PC-3 (cell line): Measurements from ENCODE around the gene RETREG3. TPM values are rescaled to one million over a fixed set of nuclear protein-coding genes. Genes with fewer than 3 reads are reported as not detected.
"Not testable (repeated sequence)": the region's sequence is repeated elsewhere in the genome, so short reads cannot be mapped to it uniquely, and the experiment has no call there.

Experiments used
- ATAC-seq: fragments of 200-7000 bp; cut with Tn5 transposase; 2 replicates; pipeline ENCODE4 v1.9.1; 2020; ENCODE audit warnings: mild to moderate bottlenecking, moderate library complexity
- BruUV-seq: library from RNA; stranded (reverse); fragments of 400-500 nt; replicated peaks from 2 replicates; lab custom pipeline; 2021; lab: Mats Ljungman, UMichigan
- CTCF ChIA-PET: fragments of 300-600 bp; sonication (Branson Sonifier 250); formaldehyde crosslinking; loops from one replicate; lab custom pipeline; 2022; ENCODE audit warnings: antibody characterized with exemption; lab: Charles Lee
- POLR2A ChIA-PET: fragments of 300-600 bp; sonication (Branson Sonifier 250); formaldehyde crosslinking; loops from one replicate; lab custom pipeline; 2022; ENCODE audit warnings: antibody characterized with exemption; ENCODE audit not compliant: unreplicated experiment; lab: Charles Lee
- DNase-seq: peaks from one replicate; pipeline ENCODE4 v3.0.0-alpha.2; 2015
- H2AFZ ChIP-seq: fragments of 300-600 bp; sonication (generic); 2 replicates; pipeline ENCODE4 v1.6.0; 2016; ENCODE audit warnings: antibody characterized with exemption, low read length
- H3F3A ChIP-seq: fragments of 300-600 bp; sonication (generic); one replicate; pipeline ENCODE4 v1.6.0; 2017; ENCODE audit warnings: antibody characterized with exemption, low read length, control low read depth, mild to moderate bottlenecking; ENCODE audit not compliant: unreplicated experiment
- H3K27ac ChIP-seq: fragments of 300-600 bp; sonication (generic); 2 replicates; pipeline ENCODE4 v1.5.1; 2016; ENCODE audit warnings: mild to moderate bottlenecking, low read length
- H3K27me3 ChIP-seq: fragments of 300-600 bp; sonication (generic); 2 replicates; pipeline ENCODE4 v1.6.1; 2016; ENCODE audit warnings: low read length, mixed read lengths
- H3K36me3 ChIP-seq: fragments of 300-600 bp; sonication (generic); 2 replicates; pipeline ENCODE4 v1.6.1; 2016; ENCODE audit warnings: low read depth, mixed run types, low read length, mixed read lengths
- H3K4me1 ChIP-seq: fragments of 300-600 bp; sonication (generic); 2 replicates; pipeline ENCODE4 v1.5.1; 2016; ENCODE audit warnings: low read length; ENCODE audit not compliant: insufficient read depth
- H3K4me2 ChIP-seq: fragments of 300-600 bp; sonication (generic); 2 replicates; pipeline ENCODE4 v1.6.0; 2016; ENCODE audit warnings: low read length
- H3K4me3 ChIP-seq: fragments of 300-600 bp; sonication (generic); 2 replicates; pipeline ENCODE4 v1.5.1; 2016; ENCODE audit warnings: mild to moderate bottlenecking, low read length, mixed read lengths
- H3K79me2 ChIP-seq: fragments of 300-600 bp; sonication (generic); 2 replicates; pipeline ENCODE4 v1.6.1; 2017; ENCODE audit warnings: low read length, mixed read lengths
- H3K9ac ChIP-seq: fragments of 300-600 bp; sonication (generic); 2 replicates; pipeline ENCODE4 v1.6.0; 2016; ENCODE audit warnings: mild to moderate bottlenecking, low read length
- H3K9me2 ChIP-seq: fragments of 300-600 bp; sonication (generic); replicated peaks from 2 replicates; pipeline ENCODE4 v1.6.1; 2016; ENCODE audit warnings: mixed run types, low read length, mixed read lengths
- H3K9me3 ChIP-seq: fragments of 300-600 bp; sonication (generic); 2 replicates; pipeline ENCODE4 v1.6.1; 2016; ENCODE audit warnings: low read length, mixed read lengths
- H4K20me1 ChIP-seq: fragments of 300-600 bp; sonication (generic); 2 replicates; pipeline ENCODE4 v1.6.1; 2016; ENCODE audit warnings: low read length, mixed read lengths
- EZH2 ChIP-seq: fragments of 300-600 bp; sonication (generic); IDR thresholded peaks from one replicate; pipeline ENCODE4 v1.6.1; 2017; ENCODE audit warnings: antibody characterized with exemption, mild to moderate bottlenecking, low read length; ENCODE audit not compliant: unreplicated experiment
- EZH2phosphoT487 ChIP-seq: fragments of 300-600 bp; sonication (generic); IDR thresholded peaks from 2 replicates; pipeline ENCODE4 v1.6.1; 2018; ENCODE audit warnings: mild to moderate bottlenecking, antibody characterized with exemption, low read length, borderline replicate concordance
- intact Hi-C: fragments of 100-400 bp; cut with micrococcal nuclease; formaldehyde crosslinking; loops from 2 replicates; pipeline ENCODE4 v1.9.0; 2023
- total RNA-seq: library from RNA; depleted of rRNA; stranded (reverse); fragments of >200 nt; gene quantifications from 2 replicates; pipeline ENCODE4 v1.2.3, GENCODE V29; 2014
- TF ChIP-seq, protein P1 (sequence below): fragments of 300-600 bp; sonication (generic); conservative IDR thresholded peaks from 2 replicates; pipeline ENCODE4 v1.5.1; 2017; ENCODE audit warnings: antibody characterized with exemption, low read depth, mild to moderate bottlenecking, low read length

Gene RETREG3
- total RNA-seq, 1 experiment from 2014 or later: 19.3 TPM

DNA sequence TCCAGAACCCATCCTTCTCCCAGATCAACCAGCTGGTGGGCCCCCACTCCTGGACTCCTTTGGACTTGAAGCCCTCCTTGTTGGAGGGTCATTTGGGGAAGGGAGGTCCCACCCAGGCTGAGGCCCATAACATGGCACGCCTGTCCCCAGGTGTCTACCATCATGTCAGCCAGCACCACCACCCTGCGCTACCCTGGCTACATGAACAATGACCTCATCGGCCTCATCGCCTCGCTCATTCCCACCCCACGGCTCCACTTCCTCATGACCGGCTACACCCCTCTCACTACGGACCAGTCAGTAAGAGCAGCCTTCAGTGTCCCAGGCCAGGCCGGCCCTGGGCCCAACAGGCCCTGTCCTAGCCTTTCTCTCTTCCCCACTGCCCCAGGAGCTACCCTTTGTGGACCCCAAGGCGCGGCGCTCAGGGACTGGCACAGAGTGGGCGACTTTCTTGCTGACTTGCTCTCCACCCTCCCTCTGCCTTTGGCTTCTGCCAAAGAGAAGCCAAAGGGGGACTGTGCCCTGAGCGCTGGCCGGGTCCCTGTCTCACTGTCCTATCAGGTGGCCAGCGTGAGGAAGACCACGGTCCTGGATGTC, 4.6 kb upstream of the RETREG3 start:
- H3F3A ChIP-seq: no peaks in the 10 kb centered on the region
- H3K4me3 ChIP-seq: no peak overlapping the region
- H4K20me1 ChIP-seq: no peaks in the 10 kb centered on the region
- no peak for DNase-seq
- peaks cover 13% of the 10 kb centered on the region for H3K79me2 ChIP-seq
- POLR2A ChIA-PET: no interaction called here
- H3K27me3 ChIP-seq: no peaks in the 10 kb centered on the region
- ATAC-seq: no peak
- no peaks in the 10 kb centered on the region for H3K9me2 ChIP-seq
- no TSS peak for BruUV-seq
- H3K27ac ChIP-seq: no peak overlapping the region
- TF ChIP-seq EZH2phosphoT487: no peak
- TF ChIP-seq, protein P1, sequence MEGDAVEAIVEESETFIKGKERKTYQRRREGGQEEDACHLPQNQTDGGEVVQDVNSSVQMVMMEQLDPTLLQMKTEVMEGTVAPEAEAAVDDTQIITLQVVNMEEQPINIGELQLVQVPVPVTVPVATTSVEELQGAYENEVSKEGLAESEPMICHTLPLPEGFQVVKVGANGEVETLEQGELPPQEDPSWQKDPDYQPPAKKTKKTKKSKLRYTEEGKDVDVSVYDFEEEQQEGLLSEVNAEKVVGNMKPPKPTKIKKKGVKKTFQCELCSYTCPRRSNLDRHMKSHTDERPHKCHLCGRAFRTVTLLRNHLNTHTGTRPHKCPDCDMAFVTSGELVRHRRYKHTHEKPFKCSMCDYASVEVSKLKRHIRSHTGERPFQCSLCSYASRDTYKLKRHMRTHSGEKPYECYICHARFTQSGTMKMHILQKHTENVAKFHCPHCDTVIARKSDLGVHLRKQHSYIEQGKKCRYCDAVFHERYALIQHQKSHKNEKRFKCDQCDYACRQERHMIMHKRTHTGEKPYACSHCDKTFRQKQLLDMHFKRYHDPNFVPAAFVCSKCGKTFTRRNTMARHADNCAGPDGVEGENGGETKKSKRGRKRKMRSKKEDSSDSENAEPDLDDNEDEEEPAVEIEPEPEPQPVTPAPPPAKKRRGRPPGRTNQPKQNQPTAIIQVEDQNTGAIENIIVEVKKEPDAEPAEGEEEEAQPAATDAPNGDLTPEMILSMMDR: no peak
- no peak for TF ChIP-seq EZH2
- CTCF ChIA-PET: interaction anchor here (0.6 kb wide), 1 partner anchor 54 kb away, joined by 3 read pairs; no protein-coding TSS in a partner anchor
- intact Hi-C loops: no loop called here
- no peak overlapping the region for H3K9ac ChIP-seq
- H3K4me1 ChIP-seq: peaks cover 8% of the 10 kb centered on the region; the same call in 1 of the 2 replicates
- peaks cover 4% of the 10 kb centered on the region; the same call in 1 of the 2 replicates for H3K36me3 ChIP-seq
- no peak overlapping the region for H3K4me2 ChIP-seq
- H2AFZ ChIP-seq: no peak overlapping the region
- H3K9me3 ChIP-seq: no peaks in the 10 kb centered on the region

GRCh38 chr17:42612013-42612412, 2.8 kb upstream of the RETREG3 start:
- Histone ChIP-seq H3K27me3 (no peaks in the 10 kb centered on the region), H2AFZ (no peak overlapping the region), H3K36me3 (peaks cover 4% of the 10 kb centered on the region; the same call in 1 of the 2 replicates), H3K9me2 (no peaks in the 10 kb centered on the region), H4K20me1 (no peaks in the 10 kb centered on the region), H3K4me3 (no peak overlapping the region), H3K9ac (no peak overlapping the region), H3F3A (no peaks in the 10 kb centered on the region), H3K79me2 (peaks cover 30% of the 10 kb centered on the region), H3K27ac (no peak overlapping the region), H3K4me1 (peaks cover 4% of the 10 kb centered on the region; the same call in 1 of the 2 replicates), H3K4me2 (no peak overlapping the region), H3K9me3 (no peaks in the 10 kb centered on the region)
- ChIA-PET POLR2A (no interaction called here), CTCF (no interaction called here)
- intact Hi-C loops: no loop called here
- DNase-seq: no peak
- ATAC-seq: no peak
- BruUV-seq: no TSS peak
- TF ChIP-seq EZH2phosphoT487: no peak
- no peak for TF ChIP-seq EZH2
- TF ChIP-seq, protein P1: no peak

DNA sequence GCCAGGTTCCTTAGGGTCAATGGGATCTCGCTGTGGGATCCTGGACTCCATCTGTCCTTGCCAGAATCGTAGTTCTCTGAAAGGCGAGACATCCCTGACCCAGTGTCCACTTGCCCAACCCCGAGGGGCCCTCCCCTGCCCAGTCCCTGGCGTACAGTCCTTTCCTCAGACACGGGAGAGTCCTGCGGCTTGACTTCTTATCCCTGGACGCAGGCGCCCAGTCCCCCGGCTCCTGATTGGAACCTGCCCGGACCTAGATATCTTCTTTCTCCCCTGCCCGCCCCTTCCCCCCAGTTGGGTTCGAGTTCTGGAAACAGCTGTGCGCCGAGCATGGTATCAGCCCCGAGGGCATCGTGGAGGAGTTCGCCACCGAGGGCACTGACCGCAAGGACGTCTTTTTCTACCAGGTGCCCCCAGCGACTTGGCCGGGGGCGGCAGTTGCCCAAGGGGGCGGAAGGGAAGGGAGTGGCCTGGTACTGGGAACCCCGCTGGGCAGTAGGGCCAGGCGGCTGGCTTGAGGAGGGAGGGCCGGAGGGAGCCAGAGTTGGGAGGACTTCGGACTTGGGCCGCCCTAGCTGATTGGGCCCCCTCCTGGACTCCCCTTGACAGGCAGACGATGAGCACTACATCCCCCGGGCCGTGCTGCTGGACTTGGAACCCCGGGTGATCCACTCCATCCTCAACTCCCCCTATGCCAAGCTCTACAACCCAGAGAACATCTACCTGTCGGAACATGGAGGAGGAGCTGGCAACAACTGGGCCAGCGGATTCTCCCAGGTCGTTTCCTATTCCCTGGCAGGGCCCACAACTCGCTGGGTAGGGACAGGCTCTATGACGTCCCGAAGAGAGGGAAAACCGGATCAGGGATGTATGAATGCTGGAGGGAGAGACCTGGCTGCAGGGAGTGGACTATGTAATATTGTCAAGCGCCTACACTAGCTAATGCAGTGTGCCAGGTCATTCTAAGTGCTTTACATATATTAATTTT, 934 bp upstream of the RETREG3 start:
- H3F3A ChIP-seq, H3K9me3 ChIP-seq, H3K9me2 ChIP-seq, POLR2A ChIA-PET, H3K27me3 ChIP-seq, H4K20me1 ChIP-seq, H3K36me3 ChIP-seq, H3K4me1 ChIP-seq, DNase-seq: not testable (repeated sequence)
- peak overlapping the region; percentile 91 for H3K9ac ChIP-seq
- peak; percentile 30 for ATAC-seq
- intact Hi-C loops: loop anchor here (5.0 kb wide), 1 partner anchor 67 kb away; the partner anchor contains the start of gene PLEKHH3
- CTCF ChIA-PET: interaction anchor here (0.6 to 1.7 kb wide), 8 partner anchors 8 to 71 kb away, joined by 3 to 15 read pairs (median 4); partner anchors contain the start of genes PLEKHH3 and PSMC3IP
- BruUV-seq: TSS peak; percentile 76
- H2AFZ ChIP-seq: peak overlapping the region; percentile 93
- peak overlapping the region; percentile 98 for H3K4me3 ChIP-seq
- H3K79me2 ChIP-seq: peaks cover 49% of the 10 kb centered on the region
- H3K27ac ChIP-seq: peak overlapping the region; percentile 50
- H3K4me2 ChIP-seq: peak overlapping the region; percentile 97
